Left lung (tissue), 10 donors: Measurements from ENCODE around the gene DNA2. TPM values are rescaled to one million over a fixed set of nuclear protein-coding genes. Genes with fewer than 3 reads are reported as not detected.
A peak's percentile ranks its signal among the peaks of the same experiment; 100 is the strongest.
"Not testable (repeated sequence)": the region's sequence is repeated elsewhere in the genome, so short reads cannot be mapped to it uniquely, and the experiment has no call there.

ENCODE experiments used
- ATAC-seq: fragments of 200-7000 bp; cut with Tn5 transposase; one replicate; pipeline ENCODE4 v1.9.1; 2020; ENCODE audit warnings: moderate library complexity
- DNase-seq, 4 donors: peaks; one replicate each; pipeline ENCODE4 v3.0.0-alpha.2; 2013 to 2020
- H3K27ac ChIP-seq, 2 donors: fragments of 200-600 bp; sonication (generic) in 1 of 2; one replicate each; pipeline versions ENCODE4 v1.5.0 to v1.8.0; 2020 to 2021
- H3K27me3 ChIP-seq, 2 donors: fragments of 200-600 bp; sonication (generic) in 1 of 2; one replicate each; pipeline versions ENCODE4 v1.5.0 to v1.8.0; 2020 to 2021
- H3K36me3 ChIP-seq, 2 donors: fragments of 200-600 bp; sonication (generic) in 1 of 2; one replicate each; pipeline versions ENCODE4 v1.5.0 to v1.8.0; 2020 to 2021
- H3K4me1 ChIP-seq, 2 donors: fragments of 200-600 bp; one replicate each; pipeline ENCODE4 v1.8.0; 2021
- H3K4me3 ChIP-seq, 2 donors: fragments of 200-600 bp; sonication (generic) in 1 of 2; one replicate each; pipeline versions ENCODE4 v1.5.0 to v1.8.0; 2020 to 2021; ENCODE audit warnings: mild to moderate bottlenecking in 1 of 2
- H3K9me3 ChIP-seq, 2 donors: fragments of 200-600 bp; sonication (generic) in 1 of 2; one replicate each; pipeline versions ENCODE4 v1.5.0 to v1.8.0; 2020 to 2021
- CTCF ChIP-seq, 2 donors: fragments of 200-600 bp; sonication (generic) in 1 of 2; IDR thresholded peaks; one replicate each; pipeline versions ENCODE4 v1.5.0 to v1.8.0; 2021; ENCODE audit warnings: antibody characterized with exemption in 2 of 2
- intact Hi-C, 2 donors: fragments of 100-400 bp; cut with DNase I; formaldehyde crosslinking; loops; one replicate each; pipeline versions ENCODE4 v1.11.2 to v1.14.2; 2022
- polyA plus RNA-seq, 6 donors: library from polyadenylated mRNA; unstranded; fragments of 120-200 nt; gene quantifications; one replicate each; pipeline ENCODE4 v1.2.1, GENCODE V29; 2013; ENCODE audit not compliant: insufficient read length in 6 of 6
- total RNA-seq, 2 donors: library from RNA; stranded (reverse); fragmentation: NEBNext Ultra II Directional; extraction: Animal tissue kit (Norgen Biotek cat#: 25700); gene quantifications; one replicate each; pipeline ENCODE4 v1.2.1, GENCODE V29; 2021
- donor health status: DM: no; HTN: yes; CAD: no.
- donor health status: DM: no; HTN: no; CAD: no.

The DNA2 gene
- total and polyA plus RNA-seq, 8 donors = 7.2 to 14.6 (median 10.3) TPM

GRCh38 chr10:68470300-68470699 is 1.5 kb downstream of the DNA2 start:
- ATAC-seq = no peak
- Histone ChIP-seq H3K36me3 (peaks cover 0 to 20% of the 10 kb centered on the region in 2 donors), H3K4me1 (peaks cover 6 to 22% of the 10 kb centered on the region in 2 donors), H3K27ac (no peak overlapping the region), H3K9me3 (no peaks in the 10 kb centered on the region), H3K27me3 (no peaks in the 10 kb centered on the region), H3K4me3 (no peak overlapping the region)
- DNase-seq = no peak
- intact Hi-C loops = no loop called here
- TF ChIP-seq CTCF (IDR thresholded peaks at IDR 0.05) = no peak

GRCh38 chr10:68469838-68470237 is 1.9 kb downstream of the DNA2 start:
- Histone ChIP-seq H3K4me3 (no peak overlapping the region), H3K27ac (no peak overlapping the region), H3K4me1 (peaks cover 6 to 22% of the 10 kb centered on the region in 2 donors), H3K27me3 (no peaks in the 10 kb centered on the region), H3K36me3 (peaks cover 0 to 23% of the 10 kb centered on the region in 2 donors), H3K9me3 (no peaks in the 10 kb centered on the region)
- no peak for TF ChIP-seq CTCF (IDR thresholded peaks at IDR 0.05)
- DNase-seq (no peak), ATAC-seq (no peak)
- intact Hi-C loops = no loop called here

GRCh38 chr10:68464729-68465128 is 7.0 kb downstream of the DNA2 start:
- intact Hi-C loops, H3K4me3 ChIP-seq, ATAC-seq: not testable (repeated sequence)

GRCh38 chr10:68463365-68464093 is 8.2 kb downstream of the DNA2 start:
- Histone ChIP-seq H3K4me3 (no peak overlapping the region), H3K9me3 (no peaks in the 10 kb centered on the region), H3K36me3 (peaks cover 0 to 44% of the 10 kb centered on the region in 2 donors), H3K27me3 (no peaks in the 10 kb centered on the region), H3K27ac (no peak overlapping the region), H3K4me1 (no peaks in the 10 kb centered on the region)
- ATAC-seq = no peak
- TF ChIP-seq CTCF (IDR thresholded peaks at IDR 0.05) = no peak
- no peak for DNase-seq
- intact Hi-C loops = no loop called here

More at GRCh38 chr10:68464729-68465128, 7.0 kb downstream of the DNA2 start:
- DNase-seq, H3K9me3 ChIP-seq, H3K4me1 ChIP-seq, H3K27me3 ChIP-seq, H3K27ac ChIP-seq: not testable (repeated sequence)
- H3K36me3 ChIP-seq = peaks cover 0 to 38% of the 10 kb centered on the region in 2 donors

GRCh38 chr10:68462536-68462935 is 9.2 kb downstream of the DNA2 start:
- Histone ChIP-seq H3K4me1 (no peaks in the 10 kb centered on the region), H3K36me3 (peaks cover 0 to 45% of the 10 kb centered on the region in 2 donors), H3K9me3 (no peaks in the 10 kb centered on the region), H3K27me3 (no peaks in the 10 kb centered on the region), H3K27ac (no peak overlapping the region), H3K4me3 (no peak overlapping the region)
- intact Hi-C loops = no loop called here
- TF ChIP-seq CTCF (IDR thresholded peaks at IDR 0.05) = no peak
- DNase-seq (no peak), ATAC-seq (no peak)

- H3K4me1 ChIP-seq = no peaks in the 10 kb centered on the region
- no peak for TF ChIP-seq CTCF (IDR thresholded peaks at IDR 0.05)
- H3K36me3 ChIP-seq = peaks cover 0 to 48% of the 10 kb centered on the region in 2 donors
- H3K27ac ChIP-seq = no peak overlapping the region
- no peaks in the 10 kb centered on the region for H3K9me3 ChIP-seq
- DNase-seq (no peak), ATAC-seq (no peak)
- intact Hi-C loops = no loop called here
- H3K27me3 ChIP-seq = no peaks in the 10 kb centered on the region
- H3K4me3 ChIP-seq = no peak overlapping the region
Measured at GRCh38 chr10:68461032-68461431, 10.7 kb downstream of the DNA2 start.

- H3K4me1 ChIP-seq, intact Hi-C loops, H3K9me3 ChIP-seq, H3K4me3 ChIP-seq, H3K27me3 ChIP-seq, H3K27ac ChIP-seq, ATAC-seq: not testable (repeated sequence)
- peak in 1 of 4 donors; percentile 5 for DNase-seq
- peaks cover 0 to 15% of the 10 kb centered on the region in 2 donors for H3K36me3 ChIP-seq
Measured at GRCh38 chr10:68449698-68450097, 22.1 kb downstream of the DNA2 start.
